ENCODE data around the gene HECW1. TPM values are rescaled to one million over a fixed set of nuclear protein-coding genes. Genes with fewer than 3 reads are reported as not detected.

HECW1 gene
- total RNA-seq, 1 experiment from 2014 or later: 1.8 TPM

GRCh38 chr7:43234968-43235367, 122.5 kb downstream of the HECW1 start:
- H3K9me3 Mint-ChIP-seq (ENCODE audit: unreplicated experiment): no peaks in the 10 kb centered on the region
- H3K27ac Mint-ChIP-seq (ENCODE audit: unreplicated experiment): no peak overlapping the region
- no peak for TF ChIP-seq CTCF (IDR thresholded peaks at IDR 0.05; ENCODE audit: insufficient read depth in 1 of 2, low read depth in 1 of 2, low read length in 1 of 2, severe bottlenecking in 1 of 2, unreplicated experiment in 1 of 2)
- no peaks in the 10 kb centered on the region for H3K4me1 Mint-ChIP-seq (ENCODE audit: low read depth, unreplicated experiment)
- intact Hi-C loops (cut with micrococcal nuclease; ENCODE audit: unreplicated experiment): no loop called here
- no peak overlapping the region for H3K4me3 Mint-ChIP-seq (ENCODE audit: unreplicated experiment)
- peaks cover 6% of the 10 kb centered on the region for H3K27me3 Mint-ChIP-seq (ENCODE audit: insufficient read depth, unreplicated experiment)
- Histone ChIP-seq H3K4me1 (no peaks in the 10 kb centered on the region), H3K9me3 (no peaks in the 10 kb centered on the region), H3K27me3 (replicated peaks; ENCODE audit: control insufficient read depth, insufficient read depth, low read length) (no peaks in the 10 kb centered on the region), H3K4me3 (ENCODE audit: low read depth, low read length) (no peak overlapping the region), H3K36me3 (ENCODE audit: control insufficient read depth, insufficient read depth, low read length) (no peaks in the 10 kb centered on the region)
- ChIA-PET POLR2A (no interaction called here), CTCF (no interaction called here)
- DNase-seq: no peak
- no TSS peak for BruUV-seq (replicated peaks)
- no peaks in the 10 kb centered on the region for H3K36me3 Mint-ChIP-seq (ENCODE audit: insufficient read depth, unreplicated experiment)

- H3K4me3 ChIP-seq (ENCODE audit: low read depth, low read length): no peak overlapping the region
- no peak for TF ChIP-seq CTCF (IDR thresholded peaks at IDR 0.05; ENCODE audit: insufficient read depth in 1 of 2, low read depth in 1 of 2, low read length in 1 of 2, severe bottlenecking in 1 of 2, unreplicated experiment in 1 of 2)
- no peak for DNase-seq
- no peaks in the 10 kb centered on the region for H3K36me3 ChIP-seq (ENCODE audit: control insufficient read depth, insufficient read depth, low read length)
- CTCF ChIA-PET: no interaction called here
- Mint-ChIP-seq H3K27ac (ENCODE audit: unreplicated experiment) (no peak overlapping the region), H3K4me3 (ENCODE audit: unreplicated experiment) (no peak overlapping the region), H3K27me3 (ENCODE audit: insufficient read depth, unreplicated experiment) (peaks cover 4% of the 10 kb centered on the region), H3K9me3 (ENCODE audit: unreplicated experiment) (no peaks in the 10 kb centered on the region), H3K36me3 (ENCODE audit: insufficient read depth, unreplicated experiment) (no peaks in the 10 kb centered on the region), H3K4me1 (ENCODE audit: low read depth, unreplicated experiment) (no peaks in the 10 kb centered on the region)
- no peaks in the 10 kb centered on the region for H3K4me1 ChIP-seq
- no peaks in the 10 kb centered on the region for H3K27me3 ChIP-seq (replicated peaks; ENCODE audit: control insufficient read depth, insufficient read depth, low read length)
- intact Hi-C loops (cut with micrococcal nuclease; ENCODE audit: unreplicated experiment): no loop called here
- POLR2A ChIA-PET: no interaction called here
- BruUV-seq (replicated peaks): no TSS peak
- no peaks in the 10 kb centered on the region for H3K9me3 ChIP-seq
Observed at GRCh38 chr7:43240565-43240964, 128.1 kb downstream of the HECW1 start.

GRCh38 chr7:43242628-43243255, 130.3 kb downstream of the HECW1 start:
- no peaks in the 10 kb centered on the region for H3K4me1 Mint-ChIP-seq (ENCODE audit: low read depth, unreplicated experiment)
- POLR2A ChIA-PET: no interaction called here
- H3K36me3 ChIP-seq (ENCODE audit: control insufficient read depth, insufficient read depth, low read length): no peaks in the 10 kb centered on the region
- no peaks in the 10 kb centered on the region for H3K4me1 ChIP-seq
- no peaks in the 10 kb centered on the region for H3K9me3 Mint-ChIP-seq (ENCODE audit: unreplicated experiment)
- CTCF ChIA-PET: no interaction called here
- intact Hi-C loops (cut with micrococcal nuclease; ENCODE audit: unreplicated experiment): no loop called here
- BruUV-seq (replicated peaks): no TSS peak
- no peak overlapping the region for H3K27ac Mint-ChIP-seq (ENCODE audit: unreplicated experiment)
- H3K27me3 Mint-ChIP-seq (ENCODE audit: insufficient read depth, unreplicated experiment): peaks cover 2% of the 10 kb centered on the region
- TF ChIP-seq CTCF (IDR thresholded peaks at IDR 0.05; ENCODE audit: insufficient read depth in 1 of 2, low read depth in 1 of 2, low read length in 1 of 2, severe bottlenecking in 1 of 2, unreplicated experiment in 1 of 2): no peak
- no peak overlapping the region for H3K4me3 Mint-ChIP-seq (ENCODE audit: unreplicated experiment)
- H3K27me3 ChIP-seq (replicated peaks; ENCODE audit: control insufficient read depth, insufficient read depth, low read length): no peaks in the 10 kb centered on the region
- no peaks in the 10 kb centered on the region for H3K9me3 ChIP-seq
- DNase-seq: no peak
- H3K4me3 ChIP-seq (ENCODE audit: low read depth, low read length): no peak overlapping the region
- no peaks in the 10 kb centered on the region for H3K36me3 Mint-ChIP-seq (ENCODE audit: insufficient read depth, unreplicated experiment)
